ENCODE measurements around the gene RAB11A.

The RAB11A gene

GRCh38 chr15:65887565-65887964 is 18.3 kb downstream of the RAB11A start:
- no peak for DNase-seq

- DNase-seq, result no peak
Observed at GRCh38 chr15:65888981-65889380, 19.7 kb downstream of the RAB11A start.

GRCh38 chr15:65893060-65893459 is 23.8 kb downstream of the RAB11A start:
- no peak for DNase-seq

GRCh38 chr15:65896236-65896635 is 26.9 kb downstream of the RAB11A start:
- no peak for DNase-seq

- DNase-seq, result no peak
Observed at GRCh38 chr15:65900488-65900887, 31.2 kb downstream of the RAB11A start.

GRCh38 chr15:65901336-65901735 is 32.0 kb downstream of the RAB11A start:
- no peak for DNase-seq

- no peak for DNase-seq
Observed at GRCh38 chr15:65901836-65902235, 32.5 kb downstream of the RAB11A start.

- DNase-seq, result no peak
Observed at GRCh38 chr15:65902373-65902772, 33.1 kb downstream of the RAB11A start.

GRCh38 chr15:65903296-65904073 is 34.2 kb downstream of the RAB11A start:
- no peak for DNase-seq

- DNase-seq, result no peak
Observed at GRCh38 chr15:65904301-65904700, 35.0 kb downstream of the RAB11A start.

GRCh38 chr15:65906396-65906795 is 37.1 kb downstream of the RAB11A start:
- DNase-seq, result no peak

GRCh38 chr15:65907661-65908060 is 38.4 kb downstream of the RAB11A start:
- no peak for DNase-seq

GRCh38 chr15:65908876-65909275 is 39.6 kb downstream of the RAB11A start:
- DNase-seq, result no peak

- no peak for DNase-seq
Observed at GRCh38 chr15:65909831-65910230, 40.5 kb downstream of the RAB11A start.

- DNase-seq, result no peak
Observed at GRCh38 chr15:65910341-65910740, 41.0 kb downstream of the RAB11A start.

- no peak for DNase-seq
Observed at GRCh38 chr15:65912235-65912634, 42.9 kb downstream of the RAB11A start.

- no peak for DNase-seq
Observed at GRCh38 chr15:65913631-65914199, 44.4 kb downstream of the RAB11A start.

- no peak for DNase-seq
Observed at GRCh38 chr15:65914386-65914785, 45.1 kb downstream of the RAB11A start.

GRCh38 chr15:65914981-65915925 is 46.0 kb downstream of the RAB11A start:
- DNase-seq, result no peak

- no peak for DNase-seq
Observed at GRCh38 chr15:65916041-65916663, 46.9 kb downstream of the RAB11A start.

- peak; percentile 22 for DNase-seq
Observed at GRCh38 chr15:65916664-65917406, 47.5 kb downstream of the RAB11A start.

- DNase-seq, result no peak
Observed at GRCh38 chr15:65917407-65917756, 48.1 kb downstream of the RAB11A start.

Data from NCI-H2227 treated with DMSO at 0.1 percent for 48 hours (cell line).